Adrenal gland (tissue), 12 donors: ENCODE data around the gene DMBX1. TPM values are rescaled to one million over a fixed set of nuclear protein-coding genes. Genes with fewer than 3 reads are reported as not detected.

Experiments
- DNase-seq, 7 donors: peaks; one replicate each; pipeline ENCODE4 v3.0.0-alpha.2; 2019 to 2020
- H3K27ac ChIP-seq, 5 donors: fragments of 200-600 bp; sonication (generic) in 4 of 5; 1 replicate in 3 of 5; 2 replicates in 2 of 5; pipeline versions ENCODE4 v1.5.1 to v1.8.0; 2016 to 2020; ENCODE audit warnings: mild to moderate bottlenecking in 1 of 5
- H3K27me3 ChIP-seq: fragments of 200-600 bp; 2 replicates; pipeline ENCODE4 v1.8.0; 2021
- H3K36me3 ChIP-seq, 2 donors: fragments of 200-600 bp; replicated peaks in 1 of 2; 1 replicate in 1 of 2; 2 replicates in 1 of 2; pipeline versions ENCODE4 v1.5.1 to v1.8.0; 2018 to 2022
- H3K4me1 ChIP-seq, 2 donors: fragments of 200-600 bp; replicated peaks in 1 of 2; 1 replicate in 1 of 2; 2 replicates in 1 of 2; pipeline versions ENCODE4 v1.5.1 to v1.8.0; 2018 to 2021
- H3K4me3 ChIP-seq, 4 donors: fragments of 200-600 bp; sonication (generic) in 3 of 4; one replicate each; pipeline ENCODE4 v1.5.1; 2016 to 2018
- H3K9me3 ChIP-seq, 3 donors: fragments of 200-600 bp; sonication (generic) in 1 of 3; replicated peaks in 1 of 3; 1 replicate in 2 of 3; 2 replicates in 1 of 3; pipeline versions ENCODE4 v1.5.1 to v1.8.0; 2016 to 2021
- CTCF ChIP-seq, 6 experiments: fragments of 450-650 bp in 4 of 6; fragments of 200-600 bp in 2 of 6; sonication (generic) in 1 of 6; IDR thresholded peaks; 1 replicate in 5 of 6; 2 replicates in 1 of 6; pipeline versions ENCODE4 v1.5.1 to v1.8.0; 2016 to 2021; ENCODE audit warnings: antibody characterized with exemption in 6 of 6, mild to moderate bottlenecking in 2 of 6, moderate library complexity in 1 of 6
- POLR2A ChIP-seq, 2 donors: fragments of 450-650 bp; IDR thresholded peaks; one replicate each; pipeline ENCODE4 v1.6.1; 2017; ENCODE audit warnings: antibody characterized with exemption in 2 of 2, mild to moderate bottlenecking in 2 of 2, moderate library complexity in 1 of 2
- WGBS, 4 donors: extraction: QIAGEN DNeasy Blood & Tissue Kit in 2 of 4; methylation state at CpG; one replicate each; pipeline versions ENCODE4 v1.1.5 to v1.1.7; 2013 to 2017; 5-methylcytosine and 5-hydroxymethylcytosine counted together
- intact Hi-C, 2 donors: fragments of 100-400 bp; cut with DNase I; formaldehyde crosslinking; loops; one replicate each; pipeline versions ENCODE4 v1.14.1 to v1.15.0; 2022 to 2023
- polyA plus RNA-seq, 3 donors: library from polyadenylated mRNA; stranded (reverse); fragments of 200-250 nt in 2 of 3; fragments of 350-450 nt in 1 of 3; fragmentation: Illumina TruSeq in 1 of 3; extraction: RNeasy Lipid Tissue Mini Kit (QIAGEN cat#74804) in 1 of 3; gene quantifications; one replicate each; pipeline ENCODE4 v1.2.3, GENCODE V29; 2013 to 2014
- total RNA-seq, 9 donors: library from RNA; depleted of rRNA in 4 of 9; stranded (reverse); fragments of >200 nt in 4 of 9; fragments of 120-200 nt in 1 of 9; fragmentation: NEBNext Ultra II Directional in 1 of 9; extraction: Animal tissue kit (Norgen Biotek cat#: 25700) in 1 of 9; gene quantifications; one replicate each; pipeline versions ENCODE4 v1.1.0 to v1.2.4, GENCODE V29; 2013 to 2023
- donor health status: healthy with polysubstance abuse.
- donor health status: Bipolar disorder and iron deficiency.
- donor health status: DM: yes; HTN: yes; CAD: no.
- donor health status: DM: no; HTN: no; CAD: no.
- donor health status: DM: no; HTN: no; CAD: no.
- donor health status: DM: yes; HTN: yes; CAD: no.

DMBX1 gene
- total and polyA plus RNA-seq, 12 donors = 0.07 to 0.16 (median 0.14) TPM; not detected in 9

GRCh38 chr1:46491443-46492268 is 2.0 kb downstream of the DMBX1 start:
- intact Hi-C loops = no loop called here
- Histone ChIP-seq H3K27me3 (peaks cover 79% of the 10 kb centered on the region), H3K27ac (no peak overlapping the region), H3K4me1 (peaks cover 7 to 20% of the 10 kb centered on the region in 2 donors), H3K36me3 (no peaks in the 10 kb centered on the region), H3K9me3 (no peaks in the 10 kb centered on the region), H3K4me3 (no peak overlapping the region)
- no peak for DNase-seq
- TF ChIP-seq CTCF (IDR thresholded peaks at IDR 0.05) (no peak), POLR2A (IDR thresholded peaks at IDR 0.05) (no peak)
- 22 to 29% (median 26%) methylated on average over 11 to 25 of the region's 25 CpGs for WGBS, 4 donors

- no peak for DNase-seq
- Histone ChIP-seq H3K4me3 (no peak overlapping the region), H3K9me3 (no peaks in the 10 kb centered on the region), H3K36me3 (no peaks in the 10 kb centered on the region), H3K27ac (no peak overlapping the region), H3K4me1 (peaks cover 7 to 20% of the 10 kb centered on the region in 2 donors), H3K27me3 (peaks cover 72% of the 10 kb centered on the region)
- TF ChIP-seq CTCF (IDR thresholded peaks at IDR 0.05) = no peak
- TF ChIP-seq POLR2A (IDR thresholded peaks at IDR 0.05) = no peak
- 41 to 50% (median 44%) methylated on average over 9 to 11 of the region's 11 CpGs for WGBS, 4 donors
- intact Hi-C loops = no loop called here
Measured at GRCh38 chr1:46492269-46492853, 2.7 kb downstream of the DMBX1 start.

GRCh38 chr1:46492871-46493270 is 3.2 kb downstream of the DMBX1 start:
- TF ChIP-seq POLR2A (IDR thresholded peaks at IDR 0.05) (no peak), CTCF (IDR thresholded peaks at IDR 0.05) (no peak)
- no peak overlapping the region for H3K27ac ChIP-seq
- H3K4me1 ChIP-seq = peaks cover 7 to 20% of the 10 kb centered on the region in 2 donors
- intact Hi-C loops = no loop called here
- 37 to 48% (median 42%) methylated on average over 15 to 20 of the region's 20 CpGs for WGBS, 4 donors
- peaks cover 68% of the 10 kb centered on the region for H3K27me3 ChIP-seq
- H3K9me3 ChIP-seq = no peaks in the 10 kb centered on the region
- DNase-seq = no peak
- no peaks in the 10 kb centered on the region for H3K36me3 ChIP-seq
- H3K4me3 ChIP-seq = no peak overlapping the region

- Histone ChIP-seq H3K27me3 (peaks cover 63% of the 10 kb centered on the region), H3K4me3 (no peak overlapping the region), H3K9me3 (no peaks in the 10 kb centered on the region), H3K36me3 (no peaks in the 10 kb centered on the region), H3K27ac (no peak overlapping the region), H3K4me1 (peaks cover 7 to 20% of the 10 kb centered on the region in 2 donors)
- TF ChIP-seq POLR2A (IDR thresholded peaks at IDR 0.05) = no peak
- no peak for TF ChIP-seq CTCF (IDR thresholded peaks at IDR 0.05)
- intact Hi-C loops = no loop called here
- DNase-seq = no peak
- WGBS, 4 donors = 60 to 68% (median 63%) methylated on average over 16 to 19 of the region's 19 CpGs
Measured at GRCh38 chr1:46493316-46494032, 3.8 kb downstream of the DMBX1 start.
